ENCODE data around the gene GATM.
"Not testable (repeated sequence)": the region's sequence is repeated elsewhere in the genome, so short reads cannot be mapped to it uniquely, and the experiment has no call there.

The GATM gene

DNA sequence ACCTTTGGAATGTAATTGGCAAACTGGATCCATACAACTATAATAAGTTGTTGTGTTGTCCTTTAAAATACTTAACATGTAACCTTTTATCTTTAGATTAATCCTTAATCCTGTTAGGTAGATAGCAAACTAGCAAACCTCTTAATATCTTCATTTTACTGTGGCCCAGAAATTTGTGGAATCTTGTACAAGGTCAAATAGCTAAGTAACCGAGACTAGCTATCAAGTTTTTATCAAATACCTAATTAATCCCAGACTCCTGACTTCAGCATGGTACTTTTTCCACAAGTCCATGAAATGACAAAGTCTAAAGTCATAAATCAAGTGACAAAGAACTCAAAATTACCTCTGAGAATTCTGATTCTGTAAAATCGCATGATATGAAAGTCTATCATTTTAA is 4.4 kb downstream of the GATM start:
- Mint-ChIP-seq H3K4me1 (peaks cover 23% of the 10 kb centered on the region), H3K9me3 (no peaks in the 10 kb centered on the region), H3K27ac (peak overlapping the region in 1 of 2 donors; percentile 29), H3K27me3 (peaks cover 37% of the 10 kb centered on the region), H3K4me3 (no peak overlapping the region)
- DNase-seq (no peak), ATAC-seq (no peak)

DNA sequence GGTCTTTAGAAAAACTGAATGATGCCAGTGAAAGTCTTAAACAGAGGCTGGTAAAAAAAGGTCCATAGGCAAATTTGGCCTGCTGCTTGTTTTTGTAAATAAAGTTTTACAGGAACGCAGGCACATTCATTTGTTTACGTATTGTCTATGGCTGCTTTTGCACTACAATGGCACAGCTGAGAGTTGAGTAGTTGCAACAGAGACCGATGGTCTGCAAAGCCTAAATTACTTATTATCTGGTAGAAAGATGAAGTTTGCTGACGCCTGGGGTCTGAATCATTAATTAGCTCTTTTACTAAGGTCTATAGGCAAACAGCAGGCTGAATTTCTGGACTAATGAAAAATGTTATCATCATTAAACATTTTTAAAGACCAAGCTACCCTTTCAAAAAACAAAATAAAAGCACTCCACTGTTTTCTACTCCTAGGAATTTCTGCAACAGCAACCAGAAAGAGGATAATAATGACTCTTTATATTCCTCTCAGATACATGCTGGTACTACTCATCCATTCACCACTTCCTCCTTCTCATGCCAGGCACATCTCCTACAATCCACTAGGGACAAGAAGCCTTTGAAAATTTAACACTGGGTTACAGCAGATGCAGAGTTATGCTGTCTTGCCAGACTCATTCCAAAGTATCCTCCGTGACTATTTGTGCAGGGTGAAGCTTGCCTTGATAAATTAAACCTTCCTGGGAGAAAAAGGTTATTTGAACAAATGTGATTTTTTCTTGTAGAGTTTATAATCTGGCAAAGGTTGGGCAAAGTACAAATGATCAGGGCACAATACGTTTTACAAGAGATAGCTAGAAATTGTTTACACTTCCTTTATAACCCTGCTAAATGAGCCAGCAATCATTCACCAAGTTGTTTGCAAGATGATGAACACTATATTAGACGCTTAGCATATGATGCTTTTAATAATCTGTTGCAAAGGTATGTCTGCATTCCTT is 6.0 kb downstream of the GATM start:
- H3K9me3 Mint-ChIP-seq, result no peaks in the 10 kb centered on the region
- peaks cover 15% of the 10 kb centered on the region for H3K4me1 Mint-ChIP-seq
- H3K4me3 Mint-ChIP-seq, result no peak overlapping the region
- H3K27ac Mint-ChIP-seq, result no peak overlapping the region
- H3K27me3 Mint-ChIP-seq, result peaks cover 24% of the 10 kb centered on the region
- no peak for DNase-seq
- ATAC-seq, result no peak

DNA sequence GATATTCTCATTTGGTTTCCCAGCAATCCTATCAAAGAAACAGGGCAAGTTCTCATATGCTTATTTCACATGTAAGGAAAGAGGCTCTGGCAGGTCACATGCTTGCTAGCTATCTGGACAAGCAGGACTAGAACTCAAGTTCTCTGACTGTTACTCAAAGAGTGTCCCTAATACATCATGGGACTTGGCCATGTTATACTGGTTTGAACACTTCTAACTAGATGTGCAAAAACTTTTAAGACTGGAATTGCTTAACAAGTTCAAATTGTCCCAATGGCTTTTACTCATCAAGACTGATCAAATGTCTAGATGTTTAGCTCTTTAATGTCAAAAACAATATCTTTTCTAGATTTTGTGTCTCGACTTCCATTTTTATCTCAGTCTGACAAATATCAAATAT is 6.8 kb downstream of the GATM start:
- Mint-ChIP-seq H3K4me3 (no peak overlapping the region), H3K27me3 (peaks cover 16% of the 10 kb centered on the region), H3K4me1 (peaks cover 7% of the 10 kb centered on the region), H3K9me3 (no peaks in the 10 kb centered on the region), H3K27ac (no peak overlapping the region)
- ATAC-seq, result no peak
- DNase-seq, result no peak

DNA sequence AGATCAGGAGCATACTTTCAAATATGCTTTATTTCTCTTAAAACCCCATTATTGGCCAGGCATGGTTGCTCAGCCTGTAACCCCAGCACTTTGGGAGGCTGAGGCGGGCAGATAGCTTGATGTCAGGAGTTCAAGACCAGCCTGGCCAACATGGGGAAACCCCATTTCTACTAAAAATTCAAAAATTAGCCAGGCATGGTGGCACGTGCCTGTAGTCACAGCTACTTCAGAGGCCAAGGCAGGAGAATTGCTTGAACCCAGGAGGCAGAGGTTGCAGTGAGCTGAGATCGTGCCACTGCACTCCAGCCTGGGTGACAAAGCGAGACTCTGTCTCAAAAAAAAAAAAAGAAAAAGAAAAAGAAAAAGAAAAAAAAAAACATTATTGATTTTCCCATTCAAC is 8.3 kb downstream of the GATM start:
- not testable (repeated sequence) for H3K27ac Mint-ChIP-seq, H3K27me3 Mint-ChIP-seq, ATAC-seq

DNA sequence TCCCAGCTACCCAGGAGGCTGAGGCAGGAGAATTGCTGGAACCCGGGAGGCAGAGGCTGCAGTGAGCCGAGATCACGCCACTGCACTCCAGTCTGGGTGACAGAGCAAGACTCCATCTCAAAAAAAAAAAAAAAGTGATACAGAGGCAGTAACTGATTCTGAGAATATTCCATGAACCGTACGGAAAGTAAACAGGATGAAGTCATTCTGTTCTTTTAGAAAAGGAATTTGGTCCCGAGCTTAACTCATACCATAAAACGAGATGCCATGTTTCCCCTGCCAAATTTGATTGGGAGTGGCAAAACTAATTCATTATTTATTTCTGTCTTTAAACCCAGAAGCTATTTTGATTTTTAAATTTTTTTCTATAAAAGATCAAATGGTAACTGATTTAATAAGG is 11.1 kb downstream of the GATM start:
- H3K4me1 Mint-ChIP-seq, H3K27me3 Mint-ChIP-seq, H3K4me3 Mint-ChIP-seq, H3K9me3 Mint-ChIP-seq, DNase-seq, ATAC-seq, H3K27ac Mint-ChIP-seq: not testable (repeated sequence)

More for the DNA sequence above, 8.3 kb downstream of the GATM start:
- not testable (repeated sequence) for H3K9me3 Mint-ChIP-seq, H3K4me3 Mint-ChIP-seq, DNase-seq, H3K4me1 Mint-ChIP-seq

DNA sequence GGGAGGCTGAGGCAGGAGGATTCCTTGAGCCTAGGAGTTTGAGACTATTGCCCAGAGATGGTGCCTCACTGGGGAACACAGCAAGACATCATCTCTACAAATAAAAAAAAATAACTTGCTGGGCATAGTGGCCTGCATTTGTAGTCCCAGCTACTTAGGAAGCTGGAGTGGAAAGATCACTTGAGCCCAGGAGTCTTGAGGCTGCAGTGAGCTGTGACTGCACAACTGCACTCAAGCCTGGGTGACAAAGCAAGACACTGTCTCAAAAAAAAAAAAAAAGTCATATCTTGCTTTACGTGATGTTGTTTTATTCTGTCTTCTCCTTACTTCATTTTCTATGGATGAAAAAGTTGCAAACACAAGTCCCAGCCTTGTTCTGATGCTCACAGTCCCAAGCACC is 14.1 kb downstream of the GATM start:
- Mint-ChIP-seq H3K27ac (no peak overlapping the region), H3K9me3 (no peaks in the 10 kb centered on the region), H3K4me1 (no peaks in the 10 kb centered on the region), H3K27me3 (no peaks in the 10 kb centered on the region), H3K4me3 (no peak overlapping the region)
- DNase-seq (no peak), ATAC-seq (no peak)

DNA sequence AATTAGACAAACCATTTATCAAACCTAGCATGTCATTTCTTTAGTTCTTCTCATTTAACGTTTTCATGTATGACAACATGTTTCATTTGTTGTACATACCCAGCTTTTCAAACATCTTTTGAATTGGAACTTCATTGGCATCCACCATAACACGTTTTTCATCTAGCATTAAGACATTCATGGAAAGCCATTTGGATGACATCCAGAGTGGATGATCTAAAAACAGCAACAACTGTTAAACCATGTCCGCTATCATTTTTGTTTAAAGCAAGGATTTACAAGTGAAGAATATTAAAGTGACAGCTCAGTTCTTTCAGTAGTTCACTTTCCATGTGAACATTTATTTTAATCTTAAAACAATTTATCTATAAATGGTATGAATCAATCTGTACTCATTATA is 14.5 kb downstream of the GATM start:
- ATAC-seq (no peak), DNase-seq (no peak)
- no peak overlapping the region for H3K4me3 Mint-ChIP-seq
- H3K27me3 Mint-ChIP-seq, result no peaks in the 10 kb centered on the region
- H3K9me3 Mint-ChIP-seq, result no peaks in the 10 kb centered on the region
- no peaks in the 10 kb centered on the region for H3K4me1 Mint-ChIP-seq
- no peak overlapping the region for H3K27ac Mint-ChIP-seq

DNA sequence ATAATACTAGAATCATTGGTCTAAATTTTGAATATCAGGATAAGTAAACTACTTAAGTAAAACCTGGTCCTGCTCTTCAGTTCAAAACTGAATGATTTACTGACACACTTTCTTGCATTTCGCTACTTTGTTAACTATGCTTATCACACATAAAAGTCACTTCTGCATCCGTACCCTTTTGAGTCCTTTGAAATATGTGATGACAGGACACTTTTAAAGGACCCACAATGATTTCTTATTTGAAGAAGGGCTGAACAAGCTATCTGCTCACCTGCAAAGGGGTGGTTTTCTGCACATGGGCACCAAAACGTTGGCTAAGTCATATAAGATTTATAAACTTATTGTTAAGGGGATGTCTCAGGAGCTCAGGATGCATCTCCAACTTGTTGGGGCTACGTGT is 15.0 kb downstream of the GATM start:
- no peak overlapping the region for H3K4me3 Mint-ChIP-seq
- no peaks in the 10 kb centered on the region for H3K9me3 Mint-ChIP-seq
- H3K27ac Mint-ChIP-seq, result no peak overlapping the region
- ATAC-seq (no peak), DNase-seq (no peak)
- no peaks in the 10 kb centered on the region for H3K4me1 Mint-ChIP-seq
- H3K27me3 Mint-ChIP-seq, result no peaks in the 10 kb centered on the region

DNA sequence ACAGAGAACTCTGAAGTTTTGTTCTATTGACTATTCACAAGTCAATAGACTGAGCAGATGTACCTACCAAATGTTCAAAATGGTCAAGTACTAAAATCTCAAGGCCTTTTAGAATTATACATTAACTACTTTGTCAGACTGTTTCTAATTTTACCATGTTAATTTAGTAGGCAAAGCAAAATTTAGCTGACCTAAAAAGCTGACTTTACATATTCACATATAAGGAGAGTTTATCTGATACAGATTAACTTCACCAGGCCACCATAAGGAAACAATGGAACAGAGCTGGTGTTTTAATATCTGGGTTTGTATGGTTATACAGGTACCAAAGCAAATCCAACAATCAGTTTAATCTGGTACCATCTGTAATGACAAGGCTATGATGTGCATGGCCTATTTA is 15.9 kb downstream of the GATM start:
- no peak for DNase-seq
- no peaks in the 10 kb centered on the region for H3K27me3 Mint-ChIP-seq
- H3K4me1 Mint-ChIP-seq, result no peaks in the 10 kb centered on the region
- H3K4me3 Mint-ChIP-seq, result no peak overlapping the region
- H3K9me3 Mint-ChIP-seq, result no peaks in the 10 kb centered on the region
- no peak overlapping the region for H3K27ac Mint-ChIP-seq
- ATAC-seq, result no peak

DNA sequence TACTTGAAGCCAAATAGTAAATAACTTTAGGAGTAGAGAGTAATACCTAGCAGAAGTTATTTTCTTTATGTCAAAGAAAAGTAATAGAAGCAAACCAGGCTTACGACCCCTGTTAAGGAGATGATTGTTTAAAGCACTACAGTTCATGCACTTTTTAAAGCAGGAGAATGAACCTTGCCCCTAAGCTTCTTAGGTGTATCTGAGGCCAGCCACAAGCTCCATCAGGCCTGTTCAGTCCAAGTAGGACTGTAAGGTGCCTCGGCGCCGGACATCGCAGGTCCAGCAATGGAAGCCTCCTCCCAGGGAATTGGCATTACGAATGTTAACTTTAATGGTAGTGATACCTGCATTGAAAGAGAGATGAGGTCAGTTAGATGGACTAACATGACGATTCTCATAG is 16.5 kb downstream of the GATM start:
- Mint-ChIP-seq H3K4me3 (no peak overlapping the region), H3K4me1 (no peaks in the 10 kb centered on the region), H3K9me3 (no peaks in the 10 kb centered on the region), H3K27me3 (no peaks in the 10 kb centered on the region), H3K27ac (no peak overlapping the region)
- ATAC-seq (no peak), DNase-seq (no peak)

DNA sequence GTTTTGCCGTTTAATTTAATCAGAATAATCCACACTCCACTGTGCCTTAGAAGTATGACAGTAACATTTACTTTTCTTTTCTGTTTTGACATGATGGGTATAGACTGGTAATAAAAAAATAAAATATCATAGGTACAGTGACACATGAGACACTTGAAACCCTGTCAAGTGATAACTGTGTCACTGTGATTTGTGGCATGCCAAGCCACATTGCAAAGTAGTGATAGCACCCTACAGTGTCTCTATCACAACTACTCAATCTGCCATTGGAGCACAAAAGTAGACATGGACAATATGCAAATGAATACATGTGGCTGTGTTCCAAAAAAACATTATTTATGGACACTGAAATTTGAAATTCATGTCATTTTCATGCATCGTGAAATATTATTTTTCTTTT is 22.5 kb downstream of the GATM start:
- H3K27me3 Mint-ChIP-seq, result peaks cover 12% of the 10 kb centered on the region
- no peak overlapping the region for H3K4me3 Mint-ChIP-seq
- DNase-seq, result no peak
- H3K4me1 Mint-ChIP-seq, result no peaks in the 10 kb centered on the region
- no peak for ATAC-seq
- H3K27ac Mint-ChIP-seq, result no peak overlapping the region
- no peaks in the 10 kb centered on the region for H3K9me3 Mint-ChIP-seq

DNA sequence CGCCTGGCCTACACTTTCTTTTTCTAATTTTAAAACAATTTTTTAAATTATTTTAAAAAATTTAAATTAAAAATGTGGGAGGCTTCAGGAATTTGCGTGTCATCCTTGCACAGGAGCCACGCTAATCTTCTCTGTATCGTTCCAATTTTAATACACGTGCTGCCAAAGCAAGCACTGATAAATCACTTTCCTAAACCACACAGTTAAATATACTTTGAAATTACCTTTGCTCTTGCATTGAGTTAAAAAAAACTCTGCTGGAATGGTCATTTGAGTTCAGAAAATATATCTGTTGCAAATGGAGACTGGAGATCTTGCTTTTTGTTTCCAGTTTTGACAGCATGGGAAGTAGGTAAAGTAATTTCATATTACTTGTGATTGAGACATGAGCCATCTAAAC is 23.6 kb downstream of the GATM start:
- ATAC-seq (no peak), DNase-seq (no peak)
- peaks cover 15% of the 10 kb centered on the region for H3K27me3 Mint-ChIP-seq
- no peak overlapping the region for H3K4me3 Mint-ChIP-seq
- H3K9me3 Mint-ChIP-seq, result no peaks in the 10 kb centered on the region
- H3K4me1 Mint-ChIP-seq, result no peaks in the 10 kb centered on the region
- H3K27ac Mint-ChIP-seq, result no peak overlapping the region

DNA sequence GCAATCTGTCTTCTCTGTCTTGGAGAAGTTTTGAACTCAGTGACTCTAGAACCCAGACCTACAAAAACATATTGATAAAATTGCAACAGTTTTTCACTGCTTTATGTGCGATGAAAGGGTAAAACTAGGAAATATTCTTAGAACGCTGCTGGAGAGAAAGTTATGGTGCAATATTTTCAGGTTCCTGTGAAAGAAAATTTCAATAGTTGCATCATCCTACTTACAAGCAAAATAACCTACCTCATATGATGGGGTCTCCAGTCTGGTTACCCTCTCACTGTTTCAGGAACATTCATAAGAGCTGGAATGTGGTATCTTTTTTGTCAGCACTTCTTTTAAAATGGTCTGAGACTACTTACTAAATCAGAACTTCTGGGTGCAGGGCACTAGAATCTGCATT is 27.1 kb downstream of the GATM start:
- Mint-ChIP-seq H3K4me3 (no peak overlapping the region), H3K27ac (peak overlapping the region in 1 of 2 donors; percentile 31), H3K4me1 (no peaks in the 10 kb centered on the region), H3K27me3 (peaks cover 46% of the 10 kb centered on the region), H3K9me3 (no peaks in the 10 kb centered on the region)
- no peak for ATAC-seq
- no peak for DNase-seq

DNA sequence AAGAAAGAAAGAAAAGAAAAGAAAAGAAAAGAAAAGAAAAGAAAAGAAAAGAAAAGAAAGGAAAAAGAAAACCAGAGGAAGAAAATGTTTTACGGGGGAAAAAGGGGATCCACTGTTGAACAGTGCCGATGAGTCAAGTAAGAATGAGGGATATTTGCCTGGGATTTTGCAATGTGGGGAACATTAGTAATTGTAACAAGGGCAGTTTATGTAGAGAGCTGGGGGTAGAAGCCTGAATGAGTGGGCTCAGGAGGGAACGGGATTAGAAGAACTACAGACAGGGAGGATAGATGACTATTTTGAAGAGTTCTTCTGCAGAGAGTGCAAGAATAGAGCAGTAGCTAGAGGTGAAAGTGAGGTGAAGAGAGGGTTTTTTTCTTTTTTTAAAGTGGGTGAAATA is 28.7 kb downstream of the GATM start:
- DNase-seq (no peak), ATAC-seq (no peak)
- H3K27me3 Mint-ChIP-seq, result peaks cover 47% of the 10 kb centered on the region
- no peaks in the 10 kb centered on the region for H3K4me1 Mint-ChIP-seq
- H3K27ac Mint-ChIP-seq, result no peak overlapping the region
- no peaks in the 10 kb centered on the region for H3K9me3 Mint-ChIP-seq
- H3K4me3 Mint-ChIP-seq, result no peak overlapping the region

DNA sequence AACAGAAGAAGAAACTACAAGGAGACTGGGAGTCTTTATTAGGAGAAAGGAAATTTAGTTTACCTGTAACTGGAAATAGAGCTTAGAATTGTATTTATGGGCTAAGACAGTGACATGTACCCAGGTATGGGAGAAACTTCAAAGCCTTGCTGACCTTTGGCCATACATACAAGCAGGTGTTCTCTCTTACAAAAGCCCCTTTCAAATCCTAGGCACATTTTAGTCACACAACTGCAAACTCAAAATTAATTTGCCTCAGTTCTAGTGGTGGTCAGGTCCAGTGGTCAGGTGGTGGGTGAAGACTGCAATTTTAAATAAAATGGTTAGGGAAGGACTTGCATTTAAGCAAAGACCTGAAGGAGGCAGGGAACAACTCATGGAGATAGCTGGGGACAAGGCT is 30.4 kb downstream of the GATM start:
- Mint-ChIP-seq H3K4me3 (no peak overlapping the region), H3K27me3 (peaks cover 42% of the 10 kb centered on the region), H3K4me1 (no peaks in the 10 kb centered on the region), H3K27ac (peak overlapping the region in 1 of 2 donors; percentile 85), H3K9me3 (no peaks in the 10 kb centered on the region)
- ATAC-seq (no peak), DNase-seq (no peak)

DNA sequence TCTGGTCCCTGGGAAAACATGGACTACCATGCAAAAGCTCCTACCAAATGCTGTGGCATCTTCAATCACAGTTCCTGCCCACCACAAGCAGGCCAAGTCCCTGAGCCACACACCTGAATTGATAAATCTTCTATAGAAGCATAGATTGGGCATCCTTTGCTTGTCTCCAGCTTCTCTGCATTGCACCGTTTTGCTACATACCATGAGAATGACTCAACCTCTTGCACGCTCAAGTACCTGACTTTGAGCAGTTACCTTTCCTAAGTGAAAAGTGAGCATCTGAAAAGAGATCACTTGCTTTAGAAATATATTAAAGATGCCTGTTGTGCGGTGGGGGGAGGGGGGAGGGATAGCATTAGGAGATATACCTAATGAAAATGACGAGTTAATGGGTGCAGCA is 31.3 kb downstream of the GATM start:
- peaks cover 36% of the 10 kb centered on the region for H3K27me3 Mint-ChIP-seq
- H3K27ac Mint-ChIP-seq, result no peak overlapping the region
- no peak overlapping the region for H3K4me3 Mint-ChIP-seq
- no peak for DNase-seq
- H3K9me3 Mint-ChIP-seq, result no peaks in the 10 kb centered on the region
- H3K4me1 Mint-ChIP-seq, result no peaks in the 10 kb centered on the region
- ATAC-seq, result no peak

DNA sequence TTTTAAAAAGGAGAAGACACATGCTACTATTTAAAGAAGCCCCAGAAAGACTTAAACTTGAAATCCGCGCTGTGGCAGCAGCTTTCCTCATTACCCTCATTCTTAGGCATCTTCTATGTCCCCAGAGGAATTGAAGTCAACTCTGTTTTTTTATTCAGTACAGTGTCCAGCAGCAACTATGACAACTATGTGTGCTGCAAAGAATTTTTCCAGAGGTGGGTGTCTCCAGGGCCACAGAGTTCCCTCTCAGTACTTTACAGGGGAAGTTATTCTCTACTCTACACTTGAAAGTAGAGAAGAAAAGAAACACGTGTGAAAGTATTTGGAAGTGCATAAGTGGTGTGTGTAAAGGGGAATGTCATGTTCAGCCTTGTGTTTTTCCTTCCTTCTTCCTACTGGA is 32.0 kb downstream of the GATM start:
- Mint-ChIP-seq H3K4me3 (no peak overlapping the region), H3K27ac (no peak overlapping the region), H3K9me3 (no peaks in the 10 kb centered on the region), H3K4me1 (no peaks in the 10 kb centered on the region), H3K27me3 (peaks cover 36% of the 10 kb centered on the region)
- DNase-seq, result no peak
- no peak for ATAC-seq

Measured in stimulated activated naive CD8-positive, alpha-beta T cell treated with anti-CD3 and anti-CD28 coated beads, Interleukin-15, amount 100 ng/mL, for 72 hours (primary cell).